ENCODE measurements around the gene ZFHX3. TPM values are rescaled to one million over a fixed set of nuclear protein-coding genes. Genes with fewer than 3 reads are reported as not detected.

Gene ZFHX3
- total and polyA plus RNA-seq, 11 donors: 3.8 to 21.6 (median 13.6) TPM

GRCh38 chr16:73021866-73022495, 25.9 kb downstream of the ZFHX3 start:
- no peaks in the 10 kb centered on the region for H3K9me3 ChIP-seq
- no peak overlapping the region for H3K4me3 ChIP-seq
- intact Hi-C loops (cut with DNase I): loop anchor here in 1 of 10 donors (5.0 kb wide), 1 partner anchor 35 kb away; no protein-coding TSS in a partner anchor
- H3K4me1 ChIP-seq: peaks cover 8 to 88% (median 41%) of the 10 kb centered on the region in 12 donors
- no peak overlapping the region for H3K27ac ChIP-seq
- no peak for ATAC-seq
- no peaks in the 10 kb centered on the region for H3K36me3 ChIP-seq
- WGBS, 4 donors: 82 to 87% (median 84%) methylated on average over 12 of the region's 12 CpGs
- H3K27me3 ChIP-seq: no peaks in the 10 kb centered on the region
- TF ChIP-seq CTCF (IDR thresholded peaks at IDR 0.05): no peak
- no peak for TF ChIP-seq POLR2A (IDR thresholded peaks at IDR 0.05)
- DNase-seq: no peak

- TF ChIP-seq CTCF (IDR thresholded peaks at IDR 0.05) (no peak), POLR2A (IDR thresholded peaks at IDR 0.05) (no peak)
- Histone ChIP-seq H3K9me3 (no peaks in the 10 kb centered on the region), H3K4me1 (peaks cover 5 to 88% (median 37%) of the 10 kb centered on the region in 12 donors), H3K36me3 (no peaks in the 10 kb centered on the region), H3K27me3 (no peaks in the 10 kb centered on the region), H3K27ac (peak overlapping the region in 9 of 12 donors; percentile 16 to 77 (median 52)), H3K4me3 (no peak overlapping the region)
- 59 to 71% (median 61%) methylated on average over 12 of the region's 12 CpGs for WGBS, 4 donors
- ATAC-seq: peak; percentile 53 to 92 (median 76)
- peak; percentile 66 to 90 (median 80) for DNase-seq
- intact Hi-C loops (cut with DNase I): loop anchor here in 1 of 10 donors (5.0 kb wide), 1 partner anchor 33 kb away; no protein-coding TSS in a partner anchor
Measured at GRCh38 chr16:73020409-73020884, 27.5 kb downstream of the ZFHX3 start.

- no peak for TF ChIP-seq CTCF (IDR thresholded peaks at IDR 0.05)
- no peak for TF ChIP-seq POLR2A (IDR thresholded peaks at IDR 0.05)
- DNase-seq (peak in 1 of 5 donors; percentile 56), ATAC-seq (peak in 3 of 4 donors; percentile 34 to 75 (median 56))
- Histone ChIP-seq H3K36me3 (no peaks in the 10 kb centered on the region), H3K4me3 (no peak overlapping the region), H3K27me3 (no peaks in the 10 kb centered on the region), H3K27ac (peak overlapping the region in 11 of 12 donors; percentile 15 to 77 (median 50)), H3K9me3 (no peaks in the 10 kb centered on the region), H3K4me1 (peaks cover 0 to 80% (median 31%) of the 10 kb centered on the region in 12 donors)
- 66 to 77% (median 71%) methylated on average over 18 to 19 of the region's 19 CpGs for WGBS, 4 donors
- intact Hi-C loops (cut with DNase I): loop anchor here in 1 of 10 donors (5.0 kb wide), 1 partner anchor 32 kb away; no protein-coding TSS in a partner anchor
Measured at GRCh38 chr16:73019457-73020362, 28.2 kb downstream of the ZFHX3 start.

All from heart left ventricle (tissue), 16 donors.